Prostate gland (tissue), 2 donors: Measurements from ENCODE around the gene CDH8.

ENCODE experiments used
- CTCF ChIP-seq, 4 experiments: fragments of 200-600 bp in 2 of 4; fragments of 450-650 bp in 2 of 4; sonication (generic) in 2 of 4; IDR thresholded peaks; 1 replicate in 3 of 4; 2 replicates in 1 of 4; pipeline ENCODE4 v1.5.1; 2016 to 2019; ENCODE audit warnings: antibody characterized with exemption in 4 of 4, mild to moderate bottlenecking in 2 of 4, moderate library complexity in 2 of 4
- POLR2A ChIP-seq: fragments of 450-650 bp; IDR thresholded peaks from one replicate; pipeline ENCODE4 v1.6.1; 2016; ENCODE audit warnings: antibody characterized with exemption, mild to moderate bottlenecking

- TF ChIP-seq POLR2A, result no peak
- TF ChIP-seq CTCF (IDR thresholded peaks at IDR 0.05), result no peak
Measured at GRCh38 chr16:62020681-62021080, 15.6 kb downstream of the CDH8 start.
